Activated T-cell treated with anti-CD3 and anti-CD28 coated beads, Interleukin-2, amount 50 U/mL, for 4 hours (primary cell): ENCODE data around the gene BACE1-AS. TPM values are rescaled to one million over a fixed set of nuclear protein-coding genes. Genes with fewer than 3 reads are reported as not detected.
"Not testable (repeated sequence)": the region's sequence is repeated elsewhere in the genome, so short reads cannot be mapped to it uniquely, and the experiment has no call there.

ENCODE experiments used
- ATAC-seq, 2 donors: fragments of 200-7000 bp; cut with Tn5 transposase; one replicate each; pipeline ENCODE4 v1.10.0; 2021
- DNase-seq: peaks from one replicate; pipeline ENCODE4 v3.0.0-alpha.2; 2020
- H3K27me3 Mint-ChIP-seq: one replicate; pipeline ENCODE4 v1.8.0; 2021; ENCODE audit warnings: low read depth, mixed read lengths
- H3K36me3 Mint-ChIP-seq: one replicate; pipeline ENCODE4 v1.8.0; 2022; ENCODE audit warnings: mixed read lengths; ENCODE audit not compliant: insufficient read depth
- H3K4me1 Mint-ChIP-seq: one replicate; pipeline ENCODE4 v1.8.0; 2021; ENCODE audit warnings: low read depth, mixed read lengths
- H3K4me3 Mint-ChIP-seq: one replicate; pipeline ENCODE4 v1.8.0; 2021; ENCODE audit warnings: mild to moderate bottlenecking, moderate library complexity, mixed read lengths
- H3K9me3 Mint-ChIP-seq: one replicate; pipeline ENCODE4 v1.8.0; 2021; ENCODE audit warnings: mixed read lengths
- total RNA-seq, 3 donors: library from RNA; stranded (reverse); gene quantifications; one replicate each; pipeline ENCODE4 v1.2.1, GENCODE V29; 2021

The BACE1-AS gene
- 1 to 10 TPM; 3.1 to 3.3 (median 3.2) TPM for total RNA-seq

GRCh38 chr11:117290809-117291396, at the start of gene BACE1-AS:
Gene BACE1-AS, plus strand, starts transcription at chr11:117291346.
- Mint-ChIP-seq H3K4me3 (no peak within 1 kb of the TSS), H3K27me3 (no peaks in the 10 kb centered on the region), H3K9me3 (no peaks in the 10 kb centered on the region), H3K4me1 (peaks cover 6% of the 10 kb centered on the region), H3K36me3 (peaks cover 26% of the 10 kb centered on the region)
- DNase-seq (no peak), ATAC-seq (no peak)

DNA sequence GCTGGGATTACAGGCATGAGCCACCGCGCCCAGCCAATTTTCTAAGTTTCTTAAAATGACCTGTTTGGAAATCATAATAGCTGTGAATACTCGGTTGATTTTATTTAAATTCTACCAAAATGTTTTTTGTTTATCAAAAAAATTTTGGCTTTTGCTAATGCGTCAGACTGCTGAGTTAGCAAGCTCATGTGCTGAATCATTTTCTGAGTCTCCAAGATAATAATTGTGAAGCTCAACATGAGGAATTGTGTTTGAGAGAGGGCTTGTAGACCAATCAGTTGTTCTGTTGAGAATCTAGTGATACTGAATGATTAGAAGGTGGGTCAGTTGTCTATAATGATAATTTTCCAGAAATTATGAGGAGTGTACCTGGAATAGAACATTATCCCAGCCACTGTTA, 42.8 kb upstream of the BACE1-AS start:
- ATAC-seq (no peak), DNase-seq (no peak)
- H3K9me3 Mint-ChIP-seq: no peaks in the 10 kb centered on the region
- H3K4me1 Mint-ChIP-seq: no peaks in the 10 kb centered on the region
- H3K36me3 Mint-ChIP-seq: peaks cover 36% of the 10 kb centered on the region
- no peaks in the 10 kb centered on the region for H3K27me3 Mint-ChIP-seq
- no peak overlapping the region for H3K4me3 Mint-ChIP-seq

DNA sequence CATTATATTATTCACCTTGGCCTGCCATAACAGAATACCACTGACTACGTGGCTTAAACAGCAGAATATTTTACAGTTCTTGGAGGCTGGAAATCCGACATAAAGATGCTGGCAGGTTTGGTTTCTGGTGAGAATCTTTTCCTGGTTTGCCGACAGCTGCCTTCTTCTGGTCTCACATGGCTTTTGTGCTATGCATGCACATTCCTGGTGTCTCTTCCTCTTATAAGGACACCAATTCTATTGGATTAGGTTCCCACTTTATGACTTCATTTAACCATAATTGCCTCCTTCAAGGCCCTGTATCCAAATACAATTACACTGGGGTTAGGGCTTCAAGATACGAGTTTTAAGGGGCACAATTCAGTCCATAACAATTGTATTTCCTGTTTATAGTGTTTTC, 41.6 kb upstream of the BACE1-AS start:
- Mint-ChIP-seq H3K4me1 (no peaks in the 10 kb centered on the region), H3K27me3 (no peaks in the 10 kb centered on the region), H3K36me3 (peaks cover 34% of the 10 kb centered on the region), H3K9me3 (no peaks in the 10 kb centered on the region), H3K4me3 (no peak overlapping the region)
- DNase-seq (no peak), ATAC-seq (no peak)

DNA sequence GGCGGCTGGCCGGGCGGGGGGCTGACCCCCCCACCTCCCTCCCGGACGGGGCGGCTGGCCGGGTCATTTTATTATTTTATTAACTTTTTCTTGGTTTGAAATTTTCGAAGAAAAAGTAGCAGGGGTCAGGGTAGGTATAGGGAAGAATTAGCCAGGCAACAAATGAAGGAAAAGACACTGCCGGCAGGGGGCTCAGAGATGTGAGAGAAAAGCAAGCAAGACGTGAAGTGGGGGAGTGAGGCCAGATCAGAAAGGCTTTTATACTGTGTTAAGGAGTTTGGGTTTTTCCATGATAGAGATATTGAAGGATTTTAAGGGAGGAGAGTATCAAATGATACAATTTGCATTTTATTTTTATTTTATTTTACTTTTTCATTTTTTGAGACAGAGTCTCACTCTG, 39.6 kb upstream of the BACE1-AS start:
- H3K27me3 Mint-ChIP-seq: no peaks in the 10 kb centered on the region
- DNase-seq (no peak), ATAC-seq (no peak)
- H3K4me1 Mint-ChIP-seq: no peaks in the 10 kb centered on the region
- H3K4me3 Mint-ChIP-seq: no peak overlapping the region
- H3K9me3 Mint-ChIP-seq: no peaks in the 10 kb centered on the region
- peaks cover 29% of the 10 kb centered on the region for H3K36me3 Mint-ChIP-seq

DNA sequence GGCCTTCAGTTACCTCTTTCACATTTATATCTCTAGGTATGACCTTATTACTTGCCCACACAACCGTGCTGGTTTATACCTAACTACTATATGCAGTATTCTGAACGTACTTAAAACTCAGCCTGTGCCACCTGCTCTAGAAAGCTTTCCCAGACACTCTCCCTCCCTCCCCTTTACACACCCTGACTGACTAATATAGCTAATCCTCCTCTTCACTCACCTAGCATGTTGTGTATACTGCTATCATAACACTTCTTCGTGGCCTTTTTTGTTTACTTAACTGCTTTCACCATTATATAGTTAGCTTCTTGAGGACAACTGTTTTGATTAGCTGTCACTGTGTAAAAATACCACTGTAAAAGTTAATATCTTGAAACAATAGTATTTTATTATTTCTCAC, 35.2 kb upstream of the BACE1-AS start:
- Mint-ChIP-seq H3K27me3 (no peaks in the 10 kb centered on the region), H3K4me1 (no peaks in the 10 kb centered on the region), H3K4me3 (no peak overlapping the region), H3K36me3 (peaks cover 25% of the 10 kb centered on the region), H3K9me3 (no peaks in the 10 kb centered on the region)
- DNase-seq: no peak
- no peak for ATAC-seq

- DNase-seq: no peak
- peaks cover 24% of the 10 kb centered on the region for H3K36me3 Mint-ChIP-seq
These were observed 34.6 kb upstream of the BACE1-AS start for GRCh38 chr11:117256573-117256972.

GRCh38 chr11:117258576-117258975, 32.6 kb upstream of the BACE1-AS start:
- DNase-seq (no peak), ATAC-seq (no peak)
- Mint-ChIP-seq H3K4me1 (no peaks in the 10 kb centered on the region), H3K4me3 (no peak overlapping the region), H3K9me3 (no peaks in the 10 kb centered on the region), H3K27me3 (no peaks in the 10 kb centered on the region), H3K36me3 (peaks cover 25% of the 10 kb centered on the region)

More at GRCh38 chr11:117256573-117256972, 34.6 kb upstream of the BACE1-AS start:
- H3K27me3 Mint-ChIP-seq: no peaks in the 10 kb centered on the region
- H3K9me3 Mint-ChIP-seq: no peaks in the 10 kb centered on the region
- no peaks in the 10 kb centered on the region for H3K4me1 Mint-ChIP-seq
- no peak for ATAC-seq
- H3K4me3 Mint-ChIP-seq: no peak overlapping the region

DNA sequence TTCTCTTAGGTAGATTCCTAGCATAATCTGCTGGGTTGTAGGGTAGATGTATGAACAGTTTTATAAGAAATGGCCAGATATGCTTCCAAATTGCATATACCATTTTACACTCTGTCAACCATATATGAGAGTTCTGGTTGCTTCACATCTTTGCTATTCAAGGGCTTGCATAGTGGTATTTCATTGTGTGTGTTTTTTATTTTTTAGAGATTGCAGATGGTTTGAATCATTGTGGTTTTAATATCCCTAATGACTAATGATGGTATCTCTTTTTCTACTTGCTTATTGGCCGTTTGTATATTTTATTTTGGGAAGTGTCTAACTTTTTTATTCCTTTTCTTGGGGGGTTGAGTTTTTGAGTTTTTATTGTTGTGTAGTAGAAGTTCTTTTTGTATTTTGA, 31.7 kb upstream of the BACE1-AS start:
- Mint-ChIP-seq H3K9me3 (no peaks in the 10 kb centered on the region), H3K27me3 (no peaks in the 10 kb centered on the region), H3K4me1 (no peaks in the 10 kb centered on the region), H3K36me3 (peaks cover 24% of the 10 kb centered on the region), H3K4me3 (no peak overlapping the region)
- ATAC-seq (no peak), DNase-seq (no peak)

- not testable (repeated sequence) for ATAC-seq, H3K4me1 Mint-ChIP-seq, H3K27me3 Mint-ChIP-seq, DNase-seq, H3K4me3 Mint-ChIP-seq, H3K9me3 Mint-ChIP-seq
- H3K36me3 Mint-ChIP-seq: peaks cover 22% of the 10 kb centered on the region
These were observed 26.4 kb upstream of the BACE1-AS start for GRCh38 chr11:117264624-117265323.

DNA sequence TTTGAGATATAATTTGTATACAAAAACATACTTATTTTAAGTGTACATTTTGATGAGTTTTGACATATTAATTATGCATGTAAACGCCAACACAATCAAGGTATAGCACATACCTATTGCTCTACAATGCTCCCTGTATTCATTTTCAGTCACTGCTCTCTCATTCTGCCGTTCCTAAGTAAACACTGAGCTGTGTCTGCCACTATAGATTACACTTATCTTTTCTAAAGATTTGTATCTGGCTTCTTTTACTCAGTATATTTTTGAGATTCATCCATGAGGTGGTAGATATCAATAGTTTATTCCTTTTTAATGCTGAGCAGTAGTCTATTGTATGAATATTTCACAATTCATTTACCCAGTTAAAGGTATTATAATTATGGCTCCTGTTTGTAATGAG, 25.4 kb upstream of the BACE1-AS start:
- peaks cover 19% of the 10 kb centered on the region for H3K36me3 Mint-ChIP-seq
- ATAC-seq (no peak), DNase-seq (no peak)
- H3K4me3 Mint-ChIP-seq: no peak overlapping the region
- no peaks in the 10 kb centered on the region for H3K27me3 Mint-ChIP-seq
- H3K4me1 Mint-ChIP-seq: no peaks in the 10 kb centered on the region
- no peaks in the 10 kb centered on the region for H3K9me3 Mint-ChIP-seq

GRCh38 chr11:117269856-117270255, 21.3 kb upstream of the BACE1-AS start:
- ATAC-seq: no peak
- Mint-ChIP-seq H3K9me3 (no peaks in the 10 kb centered on the region), H3K4me3 (no peak overlapping the region), H3K4me1 (peaks cover 6% of the 10 kb centered on the region), H3K27me3 (no peaks in the 10 kb centered on the region), H3K36me3 (peaks cover 30% of the 10 kb centered on the region)
- no peak for DNase-seq

- ATAC-seq (no peak), DNase-seq (no peak)
- Mint-ChIP-seq H3K4me1 (peaks cover 18% of the 10 kb centered on the region), H3K36me3 (peaks cover 34% of the 10 kb centered on the region), H3K4me3 (no peak overlapping the region), H3K9me3 (no peaks in the 10 kb centered on the region), H3K27me3 (no peaks in the 10 kb centered on the region)
These were observed 19.9 kb upstream of the BACE1-AS start for GRCh38 chr11:117271208-117271607.

GRCh38 chr11:117272175-117272574, 19.0 kb upstream of the BACE1-AS start:
- H3K9me3 Mint-ChIP-seq, ATAC-seq, H3K4me3 Mint-ChIP-seq, H3K27me3 Mint-ChIP-seq, DNase-seq: not testable (repeated sequence)
- Mint-ChIP-seq H3K36me3 (peaks cover 29% of the 10 kb centered on the region), H3K4me1 (peaks cover 18% of the 10 kb centered on the region)

GRCh38 chr11:117273550-117274289, 17.4 kb upstream of the BACE1-AS start:
- no peaks in the 10 kb centered on the region for H3K9me3 Mint-ChIP-seq
- H3K4me1 Mint-ChIP-seq: peaks cover 21% of the 10 kb centered on the region
- H3K36me3 Mint-ChIP-seq: peaks cover 25% of the 10 kb centered on the region
- no peaks in the 10 kb centered on the region for H3K27me3 Mint-ChIP-seq
- ATAC-seq (no peak), DNase-seq (no peak)
- H3K4me3 Mint-ChIP-seq: no peak overlapping the region

GRCh38 chr11:117278347-117278746, 12.8 kb upstream of the BACE1-AS start:
- Mint-ChIP-seq H3K4me3 (no peak overlapping the region), H3K27me3 (no peaks in the 10 kb centered on the region), H3K4me1 (peaks cover 58% of the 10 kb centered on the region), H3K36me3 (peaks cover 29% of the 10 kb centered on the region), H3K9me3 (no peaks in the 10 kb centered on the region)
- no peak for ATAC-seq
- DNase-seq: no peak
